Measurements from ENCODE around the gene IQSEC1. TPM values are rescaled to one million over a fixed set of nuclear protein-coding genes. Genes with fewer than 3 reads are reported as not detected.

Gene IQSEC1
- total RNA-seq, 1 experiment from 2014 or later, result 13.3 TPM

- Mint-ChIP-seq H3K9me3 (ENCODE audit: low read depth, unreplicated experiment) (no peaks in the 10 kb centered on the region), H3K36me3 (ENCODE audit: insufficient read depth, unreplicated experiment) (no peaks in the 10 kb centered on the region), H3K4me1 (ENCODE audit: low read depth, unreplicated experiment) (no peaks in the 10 kb centered on the region), H3K4me3 (ENCODE audit: low read depth, unreplicated experiment) (no peak overlapping the region), H3K27me3 (ENCODE audit: unreplicated experiment) (peaks cover 11% of the 10 kb centered on the region), H3K27ac (ENCODE audit: unreplicated experiment) (no peak overlapping the region)
- no TSS peak for BruUV-seq (replicated peaks)
- DNase-seq, result no peak
- TF ChIP-seq, protein P1, sequence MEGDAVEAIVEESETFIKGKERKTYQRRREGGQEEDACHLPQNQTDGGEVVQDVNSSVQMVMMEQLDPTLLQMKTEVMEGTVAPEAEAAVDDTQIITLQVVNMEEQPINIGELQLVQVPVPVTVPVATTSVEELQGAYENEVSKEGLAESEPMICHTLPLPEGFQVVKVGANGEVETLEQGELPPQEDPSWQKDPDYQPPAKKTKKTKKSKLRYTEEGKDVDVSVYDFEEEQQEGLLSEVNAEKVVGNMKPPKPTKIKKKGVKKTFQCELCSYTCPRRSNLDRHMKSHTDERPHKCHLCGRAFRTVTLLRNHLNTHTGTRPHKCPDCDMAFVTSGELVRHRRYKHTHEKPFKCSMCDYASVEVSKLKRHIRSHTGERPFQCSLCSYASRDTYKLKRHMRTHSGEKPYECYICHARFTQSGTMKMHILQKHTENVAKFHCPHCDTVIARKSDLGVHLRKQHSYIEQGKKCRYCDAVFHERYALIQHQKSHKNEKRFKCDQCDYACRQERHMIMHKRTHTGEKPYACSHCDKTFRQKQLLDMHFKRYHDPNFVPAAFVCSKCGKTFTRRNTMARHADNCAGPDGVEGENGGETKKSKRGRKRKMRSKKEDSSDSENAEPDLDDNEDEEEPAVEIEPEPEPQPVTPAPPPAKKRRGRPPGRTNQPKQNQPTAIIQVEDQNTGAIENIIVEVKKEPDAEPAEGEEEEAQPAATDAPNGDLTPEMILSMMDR (IDR thresholded peaks at IDR 0.05; ENCODE audit: unreplicated experiment), result no peak
- CTCF ChIA-PET, result no interaction called here
- intact Hi-C loops (cut with micrococcal nuclease; ENCODE audit: unreplicated experiment), result no loop called here
These were observed 87.2 kb downstream of the IQSEC1 start for GRCh38 chr3:12986031-12986430.

DNA sequence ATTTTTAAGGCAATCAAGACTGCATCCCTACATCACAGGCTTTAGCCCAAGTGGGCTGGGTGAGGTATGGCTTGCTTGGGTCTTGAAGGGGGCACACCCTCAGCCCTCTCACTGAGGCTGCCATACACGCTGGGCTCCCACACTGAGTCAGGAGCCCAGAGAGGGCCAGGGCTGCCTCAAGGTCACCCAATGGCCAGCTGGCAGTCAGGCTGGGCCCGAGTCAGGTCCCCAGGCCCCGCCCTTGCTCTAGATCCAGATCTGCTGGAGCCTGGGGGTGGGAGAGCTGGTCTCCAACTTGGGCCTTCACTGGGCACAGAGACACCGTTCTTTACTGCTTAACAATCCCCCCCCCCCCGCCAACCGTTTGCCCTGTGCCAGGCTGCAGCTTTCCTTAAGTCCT, 88.1 kb downstream of the IQSEC1 start:
- CTCF ChIA-PET, result interaction anchor here (0.6 to 0.7 kb wide), 2 partner anchors 176 to 837 kb away, joined by 3 read pairs; no protein-coding TSS in a partner anchor
- DNase-seq, result no peak
- BruUV-seq (replicated peaks), result no TSS peak
- intact Hi-C loops (cut with micrococcal nuclease; ENCODE audit: unreplicated experiment), result no loop called here
- H3K27ac Mint-ChIP-seq (ENCODE audit: unreplicated experiment), result no peak overlapping the region
- no peak overlapping the region for H3K4me3 Mint-ChIP-seq (ENCODE audit: low read depth, unreplicated experiment)
- no peaks in the 10 kb centered on the region for H3K36me3 Mint-ChIP-seq (ENCODE audit: insufficient read depth, unreplicated experiment)
- no peaks in the 10 kb centered on the region for H3K9me3 Mint-ChIP-seq (ENCODE audit: low read depth, unreplicated experiment)
- no peaks in the 10 kb centered on the region for H3K4me1 Mint-ChIP-seq (ENCODE audit: low read depth, unreplicated experiment)
- TF ChIP-seq, protein P1 (IDR thresholded peaks at IDR 0.05; ENCODE audit: unreplicated experiment), result no peak
- H3K27me3 Mint-ChIP-seq (ENCODE audit: unreplicated experiment), result peaks cover 11% of the 10 kb centered on the region

DNA sequence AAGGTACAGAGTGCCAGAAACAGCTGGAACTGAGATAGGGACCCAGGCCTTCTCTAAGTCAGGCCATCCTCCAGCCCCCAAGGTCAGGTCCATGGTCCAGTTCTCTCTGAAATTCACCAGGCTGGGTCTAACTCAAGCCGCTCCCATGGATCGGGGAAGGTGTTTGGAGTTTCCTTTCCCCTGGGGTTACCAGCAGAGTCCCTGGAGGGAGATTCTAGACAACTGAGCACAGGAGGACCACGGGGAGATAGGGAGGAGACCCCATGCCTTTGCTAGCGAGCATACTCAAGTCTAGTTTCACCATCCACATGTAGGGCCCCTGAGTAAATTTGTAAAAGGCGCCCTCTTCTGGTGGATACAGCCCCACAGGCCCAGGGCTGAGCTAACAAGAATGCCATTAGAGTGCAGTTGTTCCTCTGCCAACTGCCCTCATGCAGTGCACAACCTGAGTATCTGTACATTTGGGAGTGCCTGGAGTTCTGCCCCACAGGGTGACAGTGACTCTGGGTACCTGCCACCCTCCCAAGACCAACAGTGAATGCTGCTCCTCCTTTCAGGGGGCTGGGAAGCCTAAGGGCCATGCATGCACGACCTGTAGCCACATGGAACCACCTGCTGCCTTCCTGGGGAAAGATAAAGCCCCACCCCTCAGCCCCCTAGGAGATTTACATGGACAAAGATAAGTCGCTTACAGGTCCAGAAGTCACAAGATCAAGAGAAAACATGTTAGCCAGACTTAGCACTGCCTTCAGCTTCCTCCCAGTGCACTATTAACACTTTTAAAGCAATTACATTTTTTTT, 89.0 kb downstream of the IQSEC1 start:
- no peaks in the 10 kb centered on the region for H3K4me1 Mint-ChIP-seq (ENCODE audit: low read depth, unreplicated experiment)
- H3K27me3 Mint-ChIP-seq (ENCODE audit: unreplicated experiment), result peaks cover 11% of the 10 kb centered on the region
- TF ChIP-seq, protein P1 (IDR thresholded peaks at IDR 0.05; ENCODE audit: unreplicated experiment), result peak; percentile 42
- CTCF ChIA-PET, result interaction anchor here (0.6 to 2.1 kb wide), 5 partner anchors 11 to 175 kb away, joined by 3 to 13 read pairs (median 3); no protein-coding TSS in a partner anchor
- intact Hi-C loops (cut with micrococcal nuclease; ENCODE audit: unreplicated experiment), result loop anchor here (1.0 kb wide), 1 partner anchor 116 kb away; no protein-coding TSS in a partner anchor
- BruUV-seq (replicated peaks), result no TSS peak
- peak; percentile 69 for DNase-seq
- no peaks in the 10 kb centered on the region for H3K9me3 Mint-ChIP-seq (ENCODE audit: low read depth, unreplicated experiment)
- no peak overlapping the region for H3K27ac Mint-ChIP-seq (ENCODE audit: unreplicated experiment)
- H3K36me3 Mint-ChIP-seq (ENCODE audit: insufficient read depth, unreplicated experiment), result no peaks in the 10 kb centered on the region
- H3K4me3 Mint-ChIP-seq (ENCODE audit: low read depth, unreplicated experiment), result no peak overlapping the region

- Mint-ChIP-seq H3K27me3 (ENCODE audit: unreplicated experiment) (peaks cover 11% of the 10 kb centered on the region), H3K9me3 (ENCODE audit: low read depth, unreplicated experiment) (no peaks in the 10 kb centered on the region), H3K27ac (ENCODE audit: unreplicated experiment) (no peak overlapping the region), H3K4me3 (ENCODE audit: low read depth, unreplicated experiment) (no peak overlapping the region), H3K4me1 (ENCODE audit: low read depth, unreplicated experiment) (no peaks in the 10 kb centered on the region), H3K36me3 (ENCODE audit: insufficient read depth, unreplicated experiment) (no peaks in the 10 kb centered on the region)
- intact Hi-C loops (cut with micrococcal nuclease; ENCODE audit: unreplicated experiment), result no loop called here
- no peak for DNase-seq
- BruUV-seq (replicated peaks), result no TSS peak
- CTCF ChIA-PET, result interaction anchor here (2.1 kb wide), 1 partner anchor 16 kb away, joined by 13 read pairs; no protein-coding TSS in a partner anchor
- TF ChIP-seq, protein P1 (IDR thresholded peaks at IDR 0.05; ENCODE audit: unreplicated experiment), result no peak
These were observed 89.9 kb downstream of the IQSEC1 start for GRCh38 chr3:12983319-12983718.
